Measurements from ENCODE around the gene DUSP22. TPM values are rescaled to one million over a fixed set of nuclear protein-coding genes. Genes with fewer than 3 reads are reported as not detected.

Gene DUSP22
- total and polyA plus RNA-seq, 7 donors, result 31.6 to 58.0 (median 49.7) TPM

DNA sequence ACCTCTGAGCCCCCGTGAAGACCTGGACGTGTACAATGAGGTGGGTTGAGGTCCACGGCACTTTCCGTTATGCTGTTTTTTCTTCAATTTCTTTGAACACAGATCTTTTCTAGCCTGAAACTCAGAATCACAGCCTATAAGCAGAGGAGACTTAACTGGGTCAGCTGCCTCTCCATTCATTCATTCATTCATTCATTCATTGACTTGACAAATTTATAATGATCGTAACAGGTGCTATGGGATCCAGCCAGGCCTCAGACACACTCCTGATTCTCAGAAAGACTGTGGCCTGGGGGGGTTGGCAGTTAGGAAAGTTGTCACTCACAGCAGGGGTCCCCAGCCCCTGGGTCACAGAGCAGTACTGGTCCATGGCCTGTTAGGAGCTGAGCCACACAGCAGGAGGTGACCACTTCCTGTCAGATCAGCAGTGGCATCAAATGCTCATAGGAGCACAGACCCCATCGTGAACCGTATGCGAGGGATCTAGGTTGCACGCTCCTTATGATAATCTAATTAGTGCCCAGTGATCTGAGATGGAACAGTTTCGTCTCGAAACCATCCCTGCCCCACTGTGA lies 60.7 kb downstream of the DUSP22 start:
- Histone ChIP-seq H3K27ac (no peak overlapping the region), H3K9me3 (no peaks in the 10 kb centered on the region), H3K4me3 (no peak overlapping the region), H3K36me3 (ENCODE audit: insufficient read depth in 1 of 2, low read depth in 1 of 2) (peaks cover 0 to 19% of the 10 kb centered on the region in 2 donors), H3K27me3 (ENCODE audit: insufficient read depth in 3 of 3, low read length in 2 of 3) (no peaks in the 10 kb centered on the region), H3K4me1 (no peaks in the 10 kb centered on the region)
- DNase-seq (no peak), ATAC-seq (no peak)
- intact Hi-C loops (cut with DNase I), result no loop called here
- no peak for TF ChIP-seq CTCF (IDR thresholded peaks at IDR 0.05)
- 72 to 78% (median 73%) methylated on average over 11 of the region's 11 CpGs for WGBS, 3 donors

DNA sequence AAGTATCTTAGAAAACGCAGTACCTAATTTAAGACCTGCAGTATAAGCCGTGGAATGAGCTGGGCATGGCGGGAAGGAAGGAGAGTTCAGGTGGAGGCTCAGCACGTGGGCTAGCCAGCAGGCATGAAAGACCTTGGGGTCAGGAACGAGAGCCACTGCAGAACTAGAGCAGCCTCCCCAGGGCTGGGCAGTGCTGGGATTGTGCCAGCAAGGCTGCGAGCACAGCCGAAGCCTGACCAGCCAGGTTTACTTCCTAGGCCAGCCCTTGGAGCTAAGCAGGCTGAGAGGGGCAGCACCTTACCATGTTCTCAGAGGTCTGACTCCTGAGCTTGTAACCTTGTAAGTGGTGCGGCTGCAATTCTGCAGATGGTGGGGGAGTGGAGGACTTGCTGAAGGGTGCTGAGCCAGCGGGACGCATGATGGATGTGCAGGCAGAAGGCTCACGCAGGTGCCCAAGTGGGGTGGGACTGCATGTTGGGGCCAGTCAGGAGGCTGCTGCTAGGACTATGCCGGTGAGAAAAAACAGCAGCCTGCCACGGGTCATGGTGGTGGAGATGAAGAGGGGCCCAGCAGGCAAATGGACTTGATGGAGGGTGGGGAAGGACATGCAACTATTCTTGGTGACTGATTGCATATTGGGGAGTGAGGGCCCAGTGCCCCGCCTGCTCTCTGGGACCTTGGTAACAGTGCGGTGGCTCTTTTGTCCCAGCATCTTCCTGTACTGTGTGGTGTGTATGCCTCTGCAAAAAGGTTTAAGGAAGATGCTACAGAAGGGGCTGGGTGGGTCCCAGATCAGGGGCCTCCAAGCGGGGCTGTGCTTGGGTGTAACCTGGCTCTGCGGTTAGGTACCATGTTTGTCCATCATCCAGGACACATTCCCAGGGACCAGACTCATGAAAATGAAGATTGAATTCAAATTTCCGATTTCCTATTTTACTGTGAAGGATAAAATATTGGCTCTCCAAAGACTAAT lies 61.6 kb downstream of the DUSP22 start:
- WGBS, 3 donors, result 86% methylated on average over 18 of the region's 18 CpGs
- no peaks in the 10 kb centered on the region for H3K4me1 ChIP-seq
- no peak overlapping the region for H3K4me3 ChIP-seq
- H3K27ac ChIP-seq, result no peak overlapping the region
- no peak for ATAC-seq
- DNase-seq, result no peak
- H3K27me3 ChIP-seq (ENCODE audit: insufficient read depth in 3 of 3, low read length in 2 of 3), result no peaks in the 10 kb centered on the region
- no peaks in the 10 kb centered on the region for H3K9me3 ChIP-seq
- H3K36me3 ChIP-seq (ENCODE audit: insufficient read depth in 1 of 2, low read depth in 1 of 2), result peaks cover 0 to 10% of the 10 kb centered on the region in 2 donors
- TF ChIP-seq CTCF (IDR thresholded peaks at IDR 0.05), result no peak
- intact Hi-C loops (cut with DNase I), result no loop called here

DNA sequence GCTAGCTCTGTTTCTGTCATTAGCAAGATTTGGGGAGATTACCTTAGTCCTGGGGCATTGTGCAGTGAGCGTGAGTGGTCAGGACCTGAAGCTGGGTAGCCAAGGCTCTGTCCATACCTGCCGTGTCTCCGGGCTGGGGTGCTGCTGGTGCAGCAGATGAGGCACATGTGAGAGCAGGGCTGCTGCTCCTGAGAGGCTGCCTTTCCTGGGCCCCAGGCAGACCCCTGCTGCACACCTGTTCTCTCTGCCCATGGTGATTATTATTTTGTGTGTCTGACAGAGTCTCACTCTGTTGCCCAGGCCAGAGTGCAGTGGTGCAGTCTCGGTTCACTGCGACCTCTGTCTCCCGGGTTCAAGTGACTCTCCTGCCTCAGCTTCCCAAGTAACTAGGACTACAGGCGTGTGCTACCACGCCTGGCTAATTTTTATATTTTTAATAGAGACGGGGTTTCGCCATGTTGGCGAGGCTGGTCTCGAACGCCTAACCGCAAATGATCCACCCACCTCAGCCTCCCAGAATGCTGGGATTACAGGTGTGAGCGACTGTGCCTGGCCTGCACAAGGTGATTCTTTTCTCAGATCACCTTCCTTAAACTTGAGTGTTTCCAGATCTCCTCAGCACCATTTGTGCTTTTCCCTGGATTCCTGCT lies 62.5 kb downstream of the DUSP22 start:
- DNase-seq (no peak), ATAC-seq (no peak)
- peaks cover 0 to 1% of the 10 kb centered on the region in 2 donors for H3K36me3 ChIP-seq (ENCODE audit: insufficient read depth in 1 of 2, low read depth in 1 of 2)
- intact Hi-C loops (cut with DNase I), result no loop called here
- H3K4me3 ChIP-seq, result no peak overlapping the region
- no peak for TF ChIP-seq CTCF (IDR thresholded peaks at IDR 0.05)
- no peak overlapping the region for H3K27ac ChIP-seq
- no peaks in the 10 kb centered on the region for H3K4me1 ChIP-seq
- 89 to 93% (median 89%) methylated on average over 15 of the region's 15 CpGs for WGBS, 3 donors
- no peaks in the 10 kb centered on the region for H3K9me3 ChIP-seq
- H3K27me3 ChIP-seq (ENCODE audit: insufficient read depth in 3 of 3, low read length in 2 of 3), result no peaks in the 10 kb centered on the region

GRCh38 chr6:355373-356208 lies 63.3 kb downstream of the DUSP22 start:
- intact Hi-C loops (cut with DNase I), result no loop called here
- H3K4me3 ChIP-seq, result no peak overlapping the region
- H3K27me3 ChIP-seq (ENCODE audit: insufficient read depth in 3 of 3, low read length in 2 of 3), result no peaks in the 10 kb centered on the region
- no peaks in the 10 kb centered on the region for H3K36me3 ChIP-seq (ENCODE audit: insufficient read depth in 1 of 2, low read depth in 1 of 2)
- DNase-seq, result no peak
- WGBS, 3 donors, result 76 to 80% (median 77%) methylated on average over 9 of the region's 9 CpGs
- H3K9me3 ChIP-seq, result no peaks in the 10 kb centered on the region
- no peaks in the 10 kb centered on the region for H3K4me1 ChIP-seq
- H3K27ac ChIP-seq, result no peak overlapping the region
- no peak for TF ChIP-seq CTCF (IDR thresholded peaks at IDR 0.05)
- ATAC-seq, result no peak

All from psoas muscle (tissue), 8 donors.